Activated T-cell treated with anti-CD3 and anti-CD28 coated beads for 24 hours (primary cell): ENCODE results near the gene KIFC3.
A peak's percentile ranks its signal among the peaks of the same experiment; 100 is the strongest.
"Not testable (repeated sequence)": the region's sequence is repeated elsewhere in the genome, so short reads cannot be mapped to it uniquely, and the experiment has no call there.

Experiments used
- DNase-seq: peaks from one replicate; pipeline ENCODE4 v3.0.0-alpha.2; 2020; ENCODE audit warnings: low read depth

KIFC3 gene

GRCh38 chr16:57739756-57740422, 62.4 kb downstream of the KIFC3 start:
- no peak for DNase-seq

- DNase-seq: no peak
Measured at GRCh38 chr16:57738844-57739243, 63.4 kb downstream of the KIFC3 start.

- DNase-seq: peak; percentile 35
Measured at GRCh38 chr16:57736419-57737351, 65.6 kb downstream of the KIFC3 start.

- DNase-seq: no peak
Measured at GRCh38 chr16:57735755-57736418, 66.4 kb downstream of the KIFC3 start, which contains the start of gene KATNB1. Gene KATNB1 (plus strand): TSS chr16:57735770. CDS start chr16:57737244, 1,474 bp downstream.

GRCh38 chr16:57734925-57735754, 67.2 kb downstream of the KIFC3 start:
- DNase-seq: peak; percentile 98

DNA sequence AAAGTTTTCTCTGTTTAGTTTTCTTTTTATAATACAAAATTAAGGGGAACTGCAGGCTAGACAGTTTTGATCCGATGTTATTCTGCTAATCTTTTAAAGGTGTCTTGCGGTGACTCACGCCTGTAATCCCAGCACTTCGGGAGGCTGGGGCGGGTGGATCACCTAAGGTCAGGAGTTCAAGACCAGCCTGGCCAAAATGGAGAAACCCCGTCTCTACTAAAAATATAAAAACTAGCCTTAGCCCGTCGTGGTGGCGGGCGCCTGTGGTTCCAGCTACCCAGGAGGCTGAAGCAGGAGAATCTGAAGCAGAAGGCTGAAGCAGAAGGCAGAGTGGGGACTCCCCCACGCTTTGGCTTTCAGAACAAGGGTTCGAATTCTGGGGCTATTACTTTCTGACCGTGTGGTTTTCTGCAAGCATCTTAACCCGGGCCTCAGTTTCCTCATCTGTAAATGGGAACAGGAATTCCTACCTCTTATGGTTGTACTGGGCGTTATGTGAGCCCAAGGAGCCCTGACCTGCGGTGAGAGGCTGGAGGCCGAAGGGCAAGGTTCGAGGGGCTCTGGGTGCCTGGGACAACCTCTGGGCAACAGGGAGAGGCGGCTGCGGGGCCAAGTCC, 67.9 kb downstream of the KIFC3 start:
- no peak for DNase-seq

DNA sequence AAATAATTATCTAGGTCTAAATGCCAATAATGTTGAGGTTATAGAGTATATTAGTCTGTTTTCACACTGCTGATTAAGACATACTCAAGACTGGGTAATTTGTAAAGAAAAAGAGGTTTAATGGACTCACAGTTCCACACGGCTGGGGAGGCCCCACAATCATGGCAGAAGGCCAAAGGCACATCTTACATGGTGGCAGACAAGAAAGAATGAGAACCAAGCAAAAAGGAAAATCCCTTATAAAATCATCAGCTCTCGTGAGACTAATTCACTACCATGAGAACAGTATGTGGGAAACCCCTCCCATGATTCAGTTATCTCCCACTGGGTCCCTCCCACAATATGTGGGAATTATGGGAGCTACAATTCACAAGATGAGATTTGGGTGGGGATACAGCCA, 69.6 kb downstream of the KIFC3 start:
- no peak for DNase-seq

DNA sequence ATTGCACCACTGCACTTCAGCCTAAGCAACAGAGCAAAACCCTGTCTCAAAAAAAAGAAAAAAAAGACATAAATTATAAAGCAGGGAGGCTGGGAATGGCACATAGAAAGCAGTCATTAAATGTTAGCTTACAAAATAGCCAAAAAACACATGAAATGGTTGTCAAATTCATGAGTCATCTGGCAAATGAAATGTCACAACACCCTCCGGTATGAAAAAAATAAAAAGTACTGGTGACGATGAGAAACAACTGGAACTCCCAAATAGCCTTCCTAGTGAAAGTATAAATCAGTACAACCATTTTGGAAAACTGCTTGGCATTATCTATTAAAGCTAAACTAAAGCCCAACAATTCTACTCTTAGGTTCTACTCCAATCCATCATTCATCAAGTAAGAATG, 70.3 kb downstream of the KIFC3 start:
- no peak for DNase-seq

GRCh38 chr16:57730771-57731730, 71.2 kb downstream of the KIFC3 start:
- no peak for DNase-seq

DNA sequence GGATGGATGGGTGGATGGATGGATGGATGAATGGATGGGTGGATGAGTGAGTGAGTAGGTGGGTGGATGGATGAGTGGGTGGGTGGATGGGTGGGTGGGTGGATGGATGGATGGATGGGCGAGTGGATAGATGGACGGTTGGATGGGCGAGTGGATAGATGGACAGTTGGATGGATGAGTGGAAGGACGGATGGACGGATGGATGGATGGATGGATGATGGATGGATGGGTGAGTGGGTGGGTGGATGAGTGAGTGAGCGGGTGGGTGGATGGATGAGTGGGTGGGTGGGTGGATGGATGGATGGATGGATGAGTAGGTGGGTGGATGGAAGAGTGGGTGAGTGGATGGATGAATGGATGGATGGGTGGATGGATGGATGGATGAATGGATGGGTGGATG, 72.4 kb downstream of the KIFC3 start:
- DNase-seq: not testable (repeated sequence)

DNA sequence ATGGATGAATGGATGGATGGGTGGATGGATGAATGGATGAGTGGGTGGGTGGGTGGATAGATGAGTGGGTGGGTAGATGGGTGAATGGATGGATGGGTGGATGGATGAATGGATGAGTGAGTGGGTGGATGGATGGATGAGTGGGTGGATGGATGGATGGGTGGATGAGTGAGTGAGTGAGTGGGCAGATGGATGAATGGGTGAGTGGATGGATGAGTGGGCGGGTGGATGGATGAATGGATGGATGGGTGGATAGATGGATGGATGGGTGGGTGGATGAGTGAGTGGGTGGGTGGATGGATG, 73.2 kb downstream of the KIFC3 start:
- DNase-seq: no peak

DNA sequence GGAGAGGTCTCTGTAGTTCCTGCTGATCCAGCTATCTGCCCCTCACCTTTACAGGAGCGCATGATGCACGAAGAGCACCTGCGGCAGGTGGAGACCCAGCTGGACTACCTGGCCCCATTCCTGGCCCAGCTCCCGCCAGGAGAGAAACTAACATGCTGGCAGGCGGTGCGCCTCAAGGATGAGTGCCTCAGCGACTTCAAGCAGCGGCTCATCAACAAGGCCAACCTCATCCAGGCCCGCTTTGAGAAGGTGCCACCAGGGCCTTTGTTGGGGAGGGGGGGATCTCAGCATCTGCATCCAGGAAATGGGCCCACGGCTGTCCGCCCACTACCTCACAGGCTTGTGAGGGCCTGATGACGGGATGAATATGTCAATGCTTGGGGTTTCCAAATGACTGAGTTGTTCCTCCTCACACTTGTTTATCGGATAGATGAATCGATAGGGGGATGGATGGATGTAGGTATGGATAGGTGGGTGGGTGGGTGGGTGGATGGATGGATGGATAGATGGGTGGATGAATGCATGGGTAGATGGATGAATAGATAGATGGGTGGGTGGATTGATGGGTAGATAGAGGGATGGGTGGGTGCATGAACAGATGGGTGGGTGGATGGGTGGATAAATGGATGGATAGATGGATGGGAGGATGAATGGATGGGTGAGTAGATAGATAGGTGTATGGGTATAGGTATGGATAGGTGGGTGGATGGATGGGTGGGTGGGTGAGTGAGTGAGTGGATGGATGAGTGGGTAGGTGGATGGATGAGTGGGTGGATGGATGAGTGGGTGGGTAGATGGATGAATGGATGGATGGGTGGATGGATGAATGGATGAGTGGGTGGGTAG, 73.7 kb downstream of the KIFC3 start:
- DNase-seq: no peak

DNA sequence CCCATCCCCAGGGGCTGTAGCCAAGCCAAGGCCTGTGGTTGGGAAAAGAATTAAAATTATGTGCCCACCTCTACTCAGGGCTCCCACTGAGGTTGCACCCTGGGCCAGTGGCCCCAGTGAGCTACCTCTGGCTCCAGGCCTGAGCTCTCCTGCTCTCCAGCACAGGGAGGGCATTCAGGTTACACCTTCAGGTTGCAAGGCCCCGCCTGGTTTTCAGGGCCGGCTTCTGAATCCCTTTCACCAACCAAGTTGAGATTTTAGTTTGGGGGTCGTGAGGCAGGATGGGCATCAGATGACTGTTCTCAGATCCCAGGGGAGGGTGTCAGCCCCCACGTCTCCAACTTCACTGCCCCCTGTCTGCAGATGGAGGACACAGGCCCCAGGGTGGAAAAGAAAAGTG, 74.7 kb downstream of the KIFC3 start:
- no peak for DNase-seq

DNA sequence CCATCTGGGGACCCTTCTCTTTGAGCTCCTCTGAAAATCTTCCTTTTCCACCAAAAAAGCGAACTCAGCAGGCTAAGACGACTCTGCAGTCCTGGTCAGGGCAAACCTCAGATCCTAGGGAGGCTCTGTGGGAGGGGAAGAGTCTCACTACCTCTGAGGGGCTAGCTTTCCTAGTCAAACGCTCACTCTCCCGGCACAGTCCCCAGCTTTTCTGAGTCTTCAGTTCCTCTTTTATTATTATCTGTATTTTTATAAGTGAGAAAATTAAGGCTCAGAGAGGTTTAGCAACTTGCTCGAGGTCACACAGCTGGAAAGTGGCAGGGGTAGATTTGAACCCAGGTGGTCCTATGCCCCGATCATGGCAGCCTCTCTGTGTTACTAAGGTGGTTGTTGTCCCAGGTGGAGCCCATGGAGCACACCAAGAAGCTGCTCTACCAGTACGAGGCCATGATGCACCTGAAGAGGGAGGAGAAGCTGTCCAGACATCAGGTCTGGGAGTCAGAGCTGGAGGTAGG, 75.8 kb downstream of the KIFC3 start:
- no peak for DNase-seq

DNA sequence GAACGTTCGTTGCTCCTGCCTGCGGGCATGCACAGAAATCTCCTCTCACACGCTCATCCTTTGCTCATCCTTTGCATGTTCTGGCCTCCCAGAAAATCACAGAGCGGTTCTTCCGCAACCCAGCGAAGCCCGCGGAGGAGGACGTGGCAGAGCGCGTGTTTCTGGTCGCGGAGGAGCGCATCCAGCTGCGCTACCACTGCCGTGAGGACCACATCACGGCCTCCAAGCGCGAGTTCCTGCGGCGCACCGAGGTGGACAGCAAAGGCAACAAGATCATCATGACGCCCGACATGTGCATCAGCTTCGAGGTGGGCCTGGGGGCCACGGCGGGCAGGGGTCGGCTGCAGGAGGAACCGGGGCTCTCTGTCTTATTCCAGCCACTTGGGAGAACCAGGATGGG, 76.3 kb downstream of the KIFC3 start:
- DNase-seq: no peak

GRCh38 chr16:57725554-57725953, 76.7 kb downstream of the KIFC3 start:
- DNase-seq: no peak

GRCh38 chr16:57725151-57725550, 77.1 kb downstream of the KIFC3 start:
- DNase-seq: no peak

GRCh38 chr16:57724531-57724930, 77.8 kb downstream of the KIFC3 start:
- no peak for DNase-seq

GRCh38 chr16:57723170-57723569, 79.1 kb downstream of the KIFC3 start:
- no peak for DNase-seq
